ENCODE data around the gene PHKB. TPM values are rescaled to one million over a fixed set of nuclear protein-coding genes. Genes with fewer than 3 reads are reported as not detected.
"Not testable (repeated sequence)": the region's sequence is repeated elsewhere in the genome, so short reads cannot be mapped to it uniquely, and the experiment has no call there.

PHKB gene
- polyA plus RNA-seq, 4 donors = 77.7 to 89.0 (median 83.2) TPM

GRCh38 chr16:47468070-47468689, 7.0 kb downstream of the PHKB start:
- DNase-seq (ENCODE audit: low read depth in 4 of 4, low spot score in 3 of 4) = not testable (repeated sequence)

- DNase-seq (ENCODE audit: low read depth in 4 of 4, low spot score in 3 of 4) = no peak
Observed at GRCh38 chr16:47469227-47469626, 8.1 kb downstream of the PHKB start.

- no peak for DNase-seq (ENCODE audit: low read depth in 4 of 4, low spot score in 3 of 4)
Observed at GRCh38 chr16:47470211-47470610, 9.1 kb downstream of the PHKB start.

GRCh38 chr16:47470810-47471209, 9.7 kb downstream of the PHKB start:
- DNase-seq (ENCODE audit: low read depth in 4 of 4, low spot score in 3 of 4) = no peak

- DNase-seq (ENCODE audit: low read depth in 4 of 4, low spot score in 3 of 4) = not testable (repeated sequence)
Observed at GRCh38 chr16:47473004-47473403, 11.9 kb downstream of the PHKB start.

GRCh38 chr16:47473792-47474191, 12.7 kb downstream of the PHKB start:
- no peak for DNase-seq (ENCODE audit: low read depth in 4 of 4, low spot score in 3 of 4)

- DNase-seq (ENCODE audit: low read depth in 4 of 4, low spot score in 3 of 4) = no peak
Observed at GRCh38 chr16:47475786-47476185, 14.7 kb downstream of the PHKB start.

GRCh38 chr16:47476654-47477345, 15.7 kb downstream of the PHKB start:
- DNase-seq (ENCODE audit: low read depth in 4 of 4, low spot score in 3 of 4) = no peak

GRCh38 chr16:47477679-47478078, 16.5 kb downstream of the PHKB start:
- DNase-seq (ENCODE audit: low read depth in 4 of 4, low spot score in 3 of 4) = no peak

GRCh38 chr16:47480410-47480809, 19.3 kb downstream of the PHKB start:
- DNase-seq (ENCODE audit: low read depth in 4 of 4, low spot score in 3 of 4) = no peak

- no peak for DNase-seq (ENCODE audit: low read depth in 4 of 4, low spot score in 3 of 4)
Observed at GRCh38 chr16:47481698-47482374, 20.7 kb downstream of the PHKB start.

- DNase-seq (ENCODE audit: low read depth in 4 of 4, low spot score in 3 of 4) = no peak
Observed at GRCh38 chr16:47483616-47484015, 22.5 kb downstream of the PHKB start.

GRCh38 chr16:47486856-47487255, 25.7 kb downstream of the PHKB start:
- no peak for DNase-seq (ENCODE audit: low read depth in 4 of 4, low spot score in 3 of 4)

- no peak for DNase-seq (ENCODE audit: low read depth in 4 of 4, low spot score in 3 of 4)
Observed at GRCh38 chr16:47488051-47488450, 26.9 kb downstream of the PHKB start.

GRCh38 chr16:47490471-47490870, 29.3 kb downstream of the PHKB start:
- no peak for DNase-seq (ENCODE audit: low read depth in 4 of 4, low spot score in 3 of 4)

- no peak for DNase-seq (ENCODE audit: low read depth in 4 of 4, low spot score in 3 of 4)
Observed at GRCh38 chr16:47492036-47492427, 30.9 kb downstream of the PHKB start.

GRCh38 chr16:47492428-47493377, 31.6 kb downstream of the PHKB start:
- DNase-seq (ENCODE audit: low read depth in 4 of 4, low spot score in 3 of 4) = no peak

- DNase-seq (ENCODE audit: low read depth in 4 of 4, low spot score in 3 of 4) = no peak
Observed at GRCh38 chr16:47493381-47494337, 32.5 kb downstream of the PHKB start.

GRCh38 chr16:47499080-47499699, 38.1 kb downstream of the PHKB start:
- no peak for DNase-seq (ENCODE audit: low read depth in 4 of 4, low spot score in 3 of 4)
